HG03064 (cell line): Measurements from ENCODE around the gene NRCAM.

Source experiments
- ATAC-seq: cut with Tn5 transposase; IDR thresholded peaks from one replicate; pipeline ENCODE4 v1.9.1; 2021; ENCODE audit warnings: low read depth; ENCODE audit not compliant: unreplicated experiment

The NRCAM gene

GRCh38 chr7:108181073-108181985, 274.9 kb downstream of the NRCAM start:
- no peak for ATAC-seq

DNA sequence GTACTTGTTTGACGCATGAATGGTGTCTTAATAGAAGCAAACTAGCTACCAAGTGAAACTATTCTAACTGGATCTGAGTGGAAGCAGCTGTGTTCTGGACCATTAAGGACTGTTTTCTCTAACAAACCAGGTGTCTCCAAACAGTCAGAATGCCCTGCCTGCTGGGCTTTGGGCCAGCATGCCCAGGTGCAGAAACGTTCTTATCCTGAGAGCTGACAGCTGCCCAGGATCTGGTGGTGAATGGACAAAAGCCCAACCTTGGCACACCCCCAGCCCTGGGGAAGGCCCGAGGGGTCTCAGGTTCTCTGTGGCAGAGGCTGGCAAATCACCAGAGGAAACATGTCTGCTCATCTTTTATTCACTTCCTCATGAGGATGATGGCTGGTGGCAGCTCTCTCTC, 277.8 kb downstream of the NRCAM start:
- ATAC-seq: no peak

GRCh38 chr7:108171164-108171563, 285.1 kb downstream of the NRCAM start:
- ATAC-seq: no peak

GRCh38 chr7:108170251-108170650, 286.0 kb downstream of the NRCAM start:
- no peak for ATAC-seq

GRCh38 chr7:108167460-108167859, 288.8 kb downstream of the NRCAM start:
- no peak for ATAC-seq

DNA sequence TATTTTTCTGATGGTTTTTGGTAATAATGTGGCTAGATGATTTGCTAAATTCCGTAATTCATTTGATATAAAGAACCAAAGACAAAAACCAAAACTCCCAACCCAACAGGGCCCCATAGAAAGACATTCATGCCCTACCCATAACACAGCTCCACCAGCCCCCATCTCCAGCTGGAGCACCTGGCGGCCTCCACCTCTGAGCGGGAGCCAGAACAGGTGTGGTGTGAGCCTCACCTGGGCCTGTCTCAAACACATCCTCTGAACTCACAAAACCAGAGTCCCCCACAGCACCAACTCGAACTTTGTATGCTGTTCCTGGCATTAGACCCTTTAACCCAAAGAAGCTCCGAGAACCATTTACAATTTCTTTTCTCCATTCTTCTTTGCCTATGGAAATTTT, 289.5 kb downstream of the NRCAM start:
- ATAC-seq: no peak

DNA sequence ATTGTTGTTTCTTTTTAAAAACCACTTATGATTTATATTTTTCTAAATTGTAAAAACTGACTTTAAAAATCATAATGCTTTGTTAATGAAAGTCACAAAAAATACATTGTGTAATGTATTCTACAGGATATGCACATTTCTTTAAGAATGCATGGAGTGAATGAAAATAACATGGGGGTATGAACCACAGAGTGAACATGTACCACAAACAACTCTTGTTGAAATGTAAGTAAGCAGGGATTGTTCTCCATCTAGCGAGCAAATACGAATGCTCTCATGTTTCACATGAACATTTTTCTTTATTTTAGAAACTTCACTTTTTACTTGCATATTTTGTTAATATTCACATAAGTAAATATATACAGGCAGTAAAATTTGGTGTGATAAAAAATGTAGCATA, 290.5 kb downstream of the NRCAM start:
- no peak for ATAC-seq

DNA sequence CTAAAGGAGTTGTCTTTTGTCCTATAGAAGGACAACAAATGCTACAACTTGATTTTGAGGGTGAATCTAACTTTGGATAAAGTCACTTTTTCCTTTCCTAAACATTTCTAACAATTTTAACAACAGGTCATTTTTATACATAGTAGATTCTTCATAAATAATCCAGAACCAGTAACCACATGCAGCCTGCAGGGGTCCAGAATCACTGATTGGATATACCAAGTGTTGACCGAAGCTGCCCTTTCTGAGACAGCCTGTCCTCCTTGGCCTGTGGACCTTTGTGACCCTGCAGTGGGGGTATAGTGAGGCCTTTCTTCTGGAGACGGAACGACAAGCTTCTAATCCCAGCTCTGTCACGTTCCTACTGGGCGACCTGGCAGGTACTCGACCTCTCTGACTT, 291.3 kb downstream of the NRCAM start:
- no peak for ATAC-seq

DNA sequence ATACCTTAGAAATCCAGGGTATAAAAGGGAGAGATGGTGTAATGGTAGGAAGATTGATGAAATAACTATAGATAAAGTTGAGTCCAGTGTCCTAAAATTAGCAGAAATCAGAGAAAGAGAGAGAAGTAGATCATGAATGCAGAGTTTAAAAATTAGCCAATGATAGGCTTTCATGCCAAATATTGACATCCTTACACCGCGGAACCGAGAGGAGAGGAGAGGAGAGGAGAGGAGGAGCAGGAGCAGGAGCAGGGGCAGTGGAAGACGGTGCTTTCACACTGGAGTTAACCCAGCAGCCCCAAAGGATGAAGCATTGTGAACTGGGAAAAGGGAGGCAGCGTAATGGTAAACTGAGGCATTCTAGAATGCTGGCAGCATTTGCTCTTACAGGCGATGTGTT, 291.9 kb downstream of the NRCAM start:
- ATAC-seq: no peak

GRCh38 chr7:108158776-108159175, 297.5 kb downstream of the NRCAM start:
- no peak for ATAC-seq

DNA sequence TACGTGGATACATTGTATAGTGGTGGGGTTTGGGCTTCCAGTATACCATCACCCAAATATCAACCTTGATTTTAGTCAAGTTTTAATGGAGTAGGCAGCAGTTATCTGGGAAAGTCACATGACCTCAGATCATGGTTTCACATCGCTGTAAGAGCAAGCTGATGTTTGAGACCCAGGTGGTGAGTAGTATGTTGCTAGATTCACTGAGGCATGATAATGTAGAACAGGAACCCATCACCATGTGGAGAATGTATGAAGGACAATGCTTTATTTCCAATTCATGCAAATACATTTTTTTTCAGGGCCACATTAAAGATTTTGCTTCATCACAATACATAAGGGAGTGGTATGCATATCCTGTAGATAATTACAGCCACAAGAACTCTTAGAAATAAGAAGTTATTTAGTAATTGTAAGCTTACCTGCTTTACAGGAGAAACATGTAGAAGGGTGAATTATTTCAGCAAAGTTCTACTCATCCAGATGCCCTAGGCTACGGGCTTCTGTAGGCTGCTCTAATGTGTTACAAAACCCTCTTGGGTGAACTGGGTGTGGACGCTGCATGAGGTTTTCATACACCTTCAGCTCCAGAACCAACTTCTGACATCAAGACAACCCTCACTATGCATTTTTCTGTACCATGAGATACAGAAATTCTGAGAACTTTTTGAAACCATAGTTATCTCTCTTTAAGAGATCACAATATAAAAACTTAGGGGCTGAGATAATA, 298.5 kb downstream of the NRCAM start:
- ATAC-seq: no peak

DNA sequence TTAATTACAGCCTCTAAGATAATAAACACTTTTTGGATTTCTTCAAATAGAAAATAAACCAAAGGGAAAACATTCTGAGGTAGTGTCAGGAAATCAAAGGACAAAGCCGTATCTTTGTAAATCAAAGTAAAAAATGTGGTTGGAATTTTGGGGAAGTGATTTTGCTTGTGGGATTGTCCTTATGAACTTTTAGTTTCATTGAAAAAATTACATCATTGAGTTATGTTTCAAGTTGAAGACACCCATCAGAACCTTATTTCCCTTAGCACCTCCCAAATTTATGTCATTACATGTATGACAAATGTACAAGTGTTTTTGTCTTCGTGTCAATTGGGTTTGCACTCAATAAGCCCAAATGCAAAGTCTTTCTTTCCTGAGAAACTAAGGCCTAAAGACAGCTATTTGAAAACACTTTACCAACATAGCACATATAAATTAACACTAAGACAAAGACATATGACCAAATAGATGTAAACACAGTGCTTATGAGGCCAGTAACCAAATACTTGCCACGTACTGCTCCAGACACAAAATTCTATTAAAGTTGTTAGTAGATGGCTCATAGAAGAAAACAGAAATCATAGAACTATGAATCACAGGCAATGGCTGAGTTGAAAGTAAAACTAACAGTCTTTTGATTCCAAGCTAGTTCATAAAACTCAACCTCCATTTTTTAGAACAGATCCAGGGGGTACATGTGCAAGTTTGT, 299.2 kb downstream of the NRCAM start:
- ATAC-seq: no peak

DNA sequence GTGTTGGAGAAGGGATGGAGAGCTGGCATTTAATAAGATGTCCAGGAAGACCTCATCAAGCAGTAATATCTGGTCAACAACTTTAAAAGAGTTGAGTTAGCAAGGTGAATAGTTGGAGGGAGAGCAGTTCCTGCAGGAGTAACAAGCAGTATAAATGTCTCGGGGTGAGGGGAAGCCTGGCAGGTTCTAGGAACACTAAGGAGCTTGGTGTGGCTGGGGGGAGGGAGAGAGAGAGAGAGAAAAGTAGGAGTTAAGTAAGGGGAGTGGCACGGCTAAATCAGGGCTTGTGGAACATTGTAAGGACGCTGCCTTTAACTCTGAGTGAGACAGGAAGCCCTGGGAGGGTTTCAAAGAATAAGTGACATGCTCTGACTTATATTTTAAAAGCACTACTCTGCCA, 304.0 kb downstream of the NRCAM start:
- ATAC-seq: no peak

GRCh38 chr7:108149908-108150307, 306.3 kb downstream of the NRCAM start:
- ATAC-seq: no peak

GRCh38 chr7:108149119-108149518, 307.1 kb downstream of the NRCAM start:
- no peak for ATAC-seq

DNA sequence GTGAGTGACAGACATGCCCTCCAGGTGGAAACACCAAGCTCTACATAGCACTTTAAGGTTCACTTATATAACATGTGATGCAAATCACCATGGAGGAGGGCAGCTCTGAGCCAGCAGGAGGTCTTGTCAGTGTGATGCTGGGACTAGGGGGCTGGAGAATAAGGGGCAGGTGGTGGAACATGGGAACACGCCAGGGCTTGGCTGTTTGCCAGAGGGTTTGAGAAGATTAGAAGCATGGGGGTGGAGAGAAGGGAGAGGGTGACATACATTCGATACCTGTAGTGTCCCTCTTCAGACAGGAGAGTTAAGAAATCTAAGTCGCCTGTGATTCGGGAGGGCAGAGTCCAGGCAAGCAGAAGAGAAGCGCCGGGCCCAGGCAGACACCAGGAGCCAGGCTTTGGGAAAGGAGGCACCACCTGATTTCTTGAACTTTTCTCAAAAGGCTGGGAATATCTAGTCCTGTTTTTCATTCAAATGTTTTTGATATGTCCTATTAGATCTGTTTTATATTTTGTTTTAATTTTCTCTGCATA, 309.1 kb downstream of the NRCAM start:
- ATAC-seq: no peak

DNA sequence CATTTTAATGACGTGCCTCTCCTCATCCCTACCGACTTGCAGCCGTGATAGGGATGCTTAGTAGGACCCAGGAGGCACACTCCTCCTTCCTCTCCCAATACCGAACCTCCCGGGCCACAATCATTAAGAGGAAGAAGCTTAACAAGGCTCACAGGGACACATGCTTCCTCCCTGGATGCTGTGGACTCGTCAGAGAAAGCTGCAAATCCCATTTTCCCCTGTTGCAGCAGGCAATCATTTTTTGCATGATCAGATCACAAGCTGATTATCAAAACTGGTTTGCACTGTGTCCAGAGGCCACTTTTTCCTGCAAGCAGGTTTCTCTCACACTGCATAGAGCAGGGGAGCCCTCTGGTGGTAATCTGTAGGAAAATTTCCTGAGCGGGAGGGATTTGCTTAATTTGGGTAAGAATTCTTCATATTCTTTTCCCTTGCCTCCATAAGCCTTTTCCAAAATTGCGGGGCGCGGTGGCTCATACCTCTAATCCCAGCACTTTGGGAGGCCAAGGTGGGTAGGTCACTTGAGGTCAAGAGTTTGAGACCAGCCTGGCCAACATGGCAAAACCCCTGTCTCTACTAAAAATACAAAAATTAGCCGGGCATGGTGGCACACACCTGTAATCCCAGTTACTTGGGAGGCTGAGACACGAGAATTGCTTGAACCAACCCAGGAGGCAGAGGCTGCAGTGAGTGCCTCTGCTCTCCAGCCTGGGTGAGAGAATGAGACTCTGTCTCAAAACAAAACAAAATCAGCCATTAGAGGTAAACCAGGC, 310.0 kb downstream of the NRCAM start:
- no peak for ATAC-seq

DNA sequence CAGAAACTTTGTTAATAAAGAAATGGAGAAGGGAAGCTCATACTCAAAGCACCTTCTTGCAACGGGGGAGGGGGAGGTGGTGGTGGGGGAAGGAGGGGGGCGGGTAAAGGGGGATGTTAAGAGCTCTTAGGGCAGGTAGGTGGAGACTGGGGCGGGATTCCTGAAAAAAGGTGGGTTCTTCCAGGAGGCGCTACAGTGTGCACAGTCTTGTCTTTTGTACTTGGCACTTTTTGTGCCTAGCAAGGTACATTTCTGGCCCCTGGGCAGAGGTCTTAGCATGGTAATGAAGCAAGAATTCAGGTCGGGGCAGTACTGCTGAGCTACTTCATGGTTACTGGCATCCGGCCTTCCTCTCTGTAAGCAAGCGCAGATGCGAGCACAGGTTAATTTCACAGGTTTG, 310.8 kb downstream of the NRCAM start:
- no peak for ATAC-seq

- ATAC-seq: no peak
Observed at GRCh38 chr7:108144931-108145330, 311.3 kb downstream of the NRCAM start.
